ENCODE results near the gene BICRA.
"Not testable (repeated sequence)": the region's sequence is repeated elsewhere in the genome, so short reads cannot be mapped to it uniquely, and the experiment has no call there.

BICRA gene

GRCh38 chr19:47631681-47632446, 22.9 kb downstream of the BICRA start:
- no peak for DNase-seq

GRCh38 chr19:47633517-47633916, 24.6 kb downstream of the BICRA start:
- DNase-seq, result no peak

GRCh38 chr19:47633996-47634395, 25.1 kb downstream of the BICRA start:
- DNase-seq, result no peak

GRCh38 chr19:47635152-47635754, 26.3 kb downstream of the BICRA start:
- not testable (repeated sequence) for DNase-seq

GRCh38 chr19:47637550-47637949, 28.6 kb downstream of the BICRA start:
- DNase-seq, result no peak

GRCh38 chr19:47641891-47642485, 33.1 kb downstream of the BICRA start:
- no peak for DNase-seq

GRCh38 chr19:47643281-47643680, 34.3 kb downstream of the BICRA start:
- no peak for DNase-seq

- DNase-seq, result no peak
Observed at GRCh38 chr19:47644199-47644598, 35.3 kb downstream of the BICRA start.

GRCh38 chr19:47644743-47645482, 36.0 kb downstream of the BICRA start:
- no peak for DNase-seq

GRCh38 chr19:47646924-47647323, 38.0 kb downstream of the BICRA start:
- no peak for DNase-seq

GRCh38 chr19:47649588-47649987, 40.7 kb downstream of the BICRA start:
- no peak for DNase-seq

- DNase-seq, result no peak
Observed at GRCh38 chr19:47650700-47651099, 41.8 kb downstream of the BICRA start.

- DNase-seq, result no peak
Observed at GRCh38 chr19:47651132-47651531, 42.2 kb downstream of the BICRA start.

GRCh38 chr19:47651691-47652090, 42.8 kb downstream of the BICRA start:
- no peak for DNase-seq

GRCh38 chr19:47652285-47652684, 43.4 kb downstream of the BICRA start:
- no peak for DNase-seq

GRCh38 chr19:47653856-47654255, 44.9 kb downstream of the BICRA start:
- DNase-seq, result no peak

GRCh38 chr19:47657719-47658118, 48.8 kb downstream of the BICRA start:
- DNase-seq, result no peak

GRCh38 chr19:47658431-47659348, 49.8 kb downstream of the BICRA start:
- no peak for DNase-seq

- DNase-seq, result no peak
Observed at GRCh38 chr19:47660435-47660832, 51.5 kb downstream of the BICRA start.

- no peak for DNase-seq
Observed at GRCh38 chr19:47661161-47661560, 52.2 kb downstream of the BICRA start.

GRCh38 chr19:47661611-47662010, 52.7 kb downstream of the BICRA start:
- no peak for DNase-seq

- no peak for DNase-seq
Observed at GRCh38 chr19:47663435-47663910, 54.5 kb downstream of the BICRA start.
